OCI-LY7 (cell line): ENCODE data around the gene CYP3A7. TPM values are rescaled to one million over a fixed set of nuclear protein-coding genes. Genes with fewer than 3 reads are reported as not detected.

Experiments
- BruUV-seq: library from RNA; stranded (reverse); fragments of 400-500 nt; replicated peaks from 2 replicates; lab custom pipeline; 2021; lab: Mats Ljungman, UMichigan
- CTCF ChIA-PET: fragments of 300-600 bp; sonication (Branson Sonifier 250); formaldehyde crosslinking; loops from one replicate; lab custom pipeline; 2022; ENCODE audit warnings: antibody characterized with exemption; ENCODE audit not compliant: unreplicated experiment; lab: Charles Lee
- POLR2A ChIA-PET: fragments of 300-600 bp; sonication (Branson Sonifier 250); formaldehyde crosslinking; loops from one replicate; lab custom pipeline; 2022; ENCODE audit warnings: antibody characterized with exemption; lab: Charles Lee
- DNase-seq: peaks from one replicate; pipeline ENCODE4 v3.0.0-alpha.2; 2015; ENCODE audit warnings: low spot score
- H2AFZ ChIP-seq: fragments of 200-600 bp; sonication (generic), shearing (Covaris generic); 2 replicates; pipeline ENCODE4 v1.6.1; 2014; ENCODE audit warnings: mild to moderate bottlenecking, antibody characterized with exemption, low read length, moderate library complexity
- H3K27ac ChIP-seq: fragments of 200-600 bp; sonication (generic); 2 replicates; pipeline ENCODE4 v1.5.1; 2014; ENCODE audit warnings: mixed run types, low read depth, mild to moderate bottlenecking, moderate library complexity, low read length, inconsistent platforms; ENCODE audit not compliant: poor library complexity, severe bottlenecking
- H3K36me3 ChIP-seq: fragments of 200-600 bp; sonication (generic); 2 replicates; pipeline ENCODE4 v1.6.1; 2014; ENCODE audit warnings: mild to moderate bottlenecking, antibody characterized with exemption, low read length, moderate library complexity, mixed read lengths; ENCODE audit not compliant: insufficient read depth
- H3K4me1 ChIP-seq: fragments of 200-600 bp; sonication (generic); 2 replicates; pipeline ENCODE4 v1.5.1; 2014; ENCODE audit warnings: mild to moderate bottlenecking, low read length; ENCODE audit not compliant: insufficient read depth, poor library complexity, severe bottlenecking
- H3K4me2 ChIP-seq: fragments of 200-600 bp; sonication (generic); 2 replicates; pipeline ENCODE4 v1.6.1; 2014; ENCODE audit warnings: mild to moderate bottlenecking, low read length
- H3K4me3 ChIP-seq: fragments of 200-600 bp; sonication (generic); 2 replicates; pipeline ENCODE4 v1.5.1; 2014; ENCODE audit warnings: mild to moderate bottlenecking, low read depth, low read length; ENCODE audit not compliant: poor library complexity, severe bottlenecking
- H3K79me2 ChIP-seq: fragments of 200-600 bp; sonication (generic); 2 replicates; pipeline ENCODE4 v1.6.1; 2016; ENCODE audit warnings: low read depth, mild to moderate bottlenecking, low read length, moderate library complexity, mixed read lengths; ENCODE audit not compliant: insufficient read depth
- H3K9me2 ChIP-seq: fragments of 200-600 bp; sonication (generic); 2 replicates; pipeline ENCODE4 v1.6.1; 2016; ENCODE audit warnings: mild to moderate bottlenecking, low read length, mixed read lengths; ENCODE audit not compliant: insufficient read depth
- H3K9me3 ChIP-seq: fragments of 200-600 bp; sonication (generic); 2 replicates; pipeline ENCODE4 v1.6.1; 2014; ENCODE audit warnings: mild to moderate bottlenecking, mixed run types, low read length, mixed read lengths
- H4K20me1 ChIP-seq: fragments of 200-600 bp; sonication (generic); 2 replicates; pipeline ENCODE4 v1.6.1; 2014; ENCODE audit warnings: mild to moderate bottlenecking, antibody characterized with exemption, low read length, moderate library complexity, mixed read lengths; ENCODE audit not compliant: insufficient read depth
- EZH2phosphoT487 ChIP-seq: fragments of 200-600 bp; sonication (generic); IDR thresholded peaks from 2 replicates; pipeline ENCODE4 v1.6.1; 2018; ENCODE audit warnings: low read depth, borderline replicate concordance, mild to moderate bottlenecking, mixed run types, antibody characterized with exemption, low read length, moderate library complexity, mixed read lengths
- intact Hi-C: fragments of 100-400 bp; cut with micrococcal nuclease; formaldehyde crosslinking; loops from one replicate; pipeline ENCODE4 v1.10.0; 2022; ENCODE audit not compliant: unreplicated experiment
- total RNA-seq, 2 experiments: library from RNA; depleted of rRNA in 1 of 2; stranded (reverse); fragments of >200 nt in 1 of 2; shearing (Covaris generic) in 1 of 2; gene quantifications; 2 replicates each; pipeline ENCODE4 v1.2.3, GENCODE V29; 2014 to 2022
- TF ChIP-seq, protein P1 (sequence below): fragments of 200-600 bp; sonication (generic); conservative IDR thresholded peaks from 2 replicates; pipeline ENCODE4 v1.5.1; 2014; ENCODE audit warnings: mild to moderate bottlenecking, antibody characterized with exemption, low read length, moderate library complexity, mixed read lengths

Gene CYP3A7
- total RNA-seq, 2 experiments from 2014 or later: not detected

DNA sequence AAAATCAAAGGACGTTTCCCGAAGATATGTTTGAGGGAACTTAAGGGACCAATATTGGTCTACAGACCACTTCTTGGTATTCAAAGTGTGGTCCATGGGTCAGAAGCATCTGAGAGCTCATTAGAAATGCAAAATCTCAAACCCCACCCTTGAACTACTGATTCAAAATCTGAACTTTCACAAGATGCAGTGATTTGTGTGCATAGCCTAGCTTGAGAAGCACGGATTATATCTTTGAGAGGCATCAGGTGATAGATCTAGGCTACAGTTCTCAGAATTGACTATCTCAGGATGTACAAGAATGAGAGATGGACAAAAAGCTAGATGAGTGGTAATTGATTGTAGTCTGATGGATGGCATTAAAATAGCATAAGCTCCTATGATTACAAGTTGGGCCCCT, 29.5 kb upstream of the CYP3A7 start:
- Histone ChIP-seq H3K9me3 (no peaks in the 10 kb centered on the region), H3K36me3 (no peaks in the 10 kb centered on the region), H3K79me2 (no peaks in the 10 kb centered on the region), H2AFZ (no peak overlapping the region), H3K4me2 (no peak overlapping the region), H4K20me1 (no peaks in the 10 kb centered on the region), H3K4me1 (peaks cover 19% of the 10 kb centered on the region), H3K9me2 (no peaks in the 10 kb centered on the region), H3K4me3 (no peak overlapping the region), H3K27ac (no peak overlapping the region)
- TF ChIP-seq, protein P1, sequence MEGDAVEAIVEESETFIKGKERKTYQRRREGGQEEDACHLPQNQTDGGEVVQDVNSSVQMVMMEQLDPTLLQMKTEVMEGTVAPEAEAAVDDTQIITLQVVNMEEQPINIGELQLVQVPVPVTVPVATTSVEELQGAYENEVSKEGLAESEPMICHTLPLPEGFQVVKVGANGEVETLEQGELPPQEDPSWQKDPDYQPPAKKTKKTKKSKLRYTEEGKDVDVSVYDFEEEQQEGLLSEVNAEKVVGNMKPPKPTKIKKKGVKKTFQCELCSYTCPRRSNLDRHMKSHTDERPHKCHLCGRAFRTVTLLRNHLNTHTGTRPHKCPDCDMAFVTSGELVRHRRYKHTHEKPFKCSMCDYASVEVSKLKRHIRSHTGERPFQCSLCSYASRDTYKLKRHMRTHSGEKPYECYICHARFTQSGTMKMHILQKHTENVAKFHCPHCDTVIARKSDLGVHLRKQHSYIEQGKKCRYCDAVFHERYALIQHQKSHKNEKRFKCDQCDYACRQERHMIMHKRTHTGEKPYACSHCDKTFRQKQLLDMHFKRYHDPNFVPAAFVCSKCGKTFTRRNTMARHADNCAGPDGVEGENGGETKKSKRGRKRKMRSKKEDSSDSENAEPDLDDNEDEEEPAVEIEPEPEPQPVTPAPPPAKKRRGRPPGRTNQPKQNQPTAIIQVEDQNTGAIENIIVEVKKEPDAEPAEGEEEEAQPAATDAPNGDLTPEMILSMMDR: no peak
- TF ChIP-seq EZH2phosphoT487: no peak
- intact Hi-C loops: no loop called here
- BruUV-seq: no TSS peak
- POLR2A ChIA-PET: no interaction called here
- DNase-seq: no peak
- CTCF ChIA-PET: no interaction called here

DNA sequence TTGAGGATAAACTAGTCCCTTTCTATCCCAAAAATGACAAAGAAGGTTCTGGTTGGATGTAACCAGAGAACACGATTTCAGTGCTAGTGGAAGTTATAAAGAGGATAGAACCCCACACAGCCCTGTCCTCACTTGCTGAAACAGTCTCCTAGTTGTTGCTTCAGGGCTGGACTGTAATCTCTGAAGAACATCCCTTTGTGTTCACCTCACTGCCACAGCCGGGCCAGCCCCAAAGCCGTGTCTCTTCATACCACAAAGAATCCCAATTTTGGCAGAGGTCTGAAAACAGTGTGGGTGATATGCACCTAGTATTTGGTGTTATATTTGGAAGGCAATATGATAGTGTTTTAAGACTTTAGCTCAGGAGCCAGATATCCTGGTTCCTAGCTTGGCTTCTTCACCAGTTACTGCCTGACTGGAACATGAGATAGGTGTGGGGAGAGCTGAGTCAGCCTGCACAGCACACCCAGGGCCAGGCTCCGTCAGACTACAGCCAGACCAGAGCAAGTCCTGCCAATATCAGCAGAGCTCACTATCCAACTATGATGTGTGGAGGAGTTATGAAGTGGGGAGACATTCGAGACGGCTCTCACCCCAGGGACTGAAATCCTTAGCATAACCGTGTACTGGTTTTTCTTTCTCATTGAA, 27.8 kb upstream of the CYP3A7 start:
- Histone ChIP-seq H2AFZ (no peak overlapping the region), H3K27ac (no peak overlapping the region), H3K9me2 (no peaks in the 10 kb centered on the region), H3K4me3 (no peak overlapping the region), H4K20me1 (no peaks in the 10 kb centered on the region), H3K9me3 (no peaks in the 10 kb centered on the region), H3K4me1 (peaks cover 8% of the 10 kb centered on the region), H3K79me2 (no peaks in the 10 kb centered on the region), H3K4me2 (no peak overlapping the region), H3K36me3 (no peaks in the 10 kb centered on the region)
- TF ChIP-seq, protein P1: no peak
- TF ChIP-seq EZH2phosphoT487: no peak
- intact Hi-C loops: no loop called here
- no peak for DNase-seq
- ChIA-PET POLR2A (no interaction called here), CTCF (no interaction called here)
- BruUV-seq: no TSS peak

DNA sequence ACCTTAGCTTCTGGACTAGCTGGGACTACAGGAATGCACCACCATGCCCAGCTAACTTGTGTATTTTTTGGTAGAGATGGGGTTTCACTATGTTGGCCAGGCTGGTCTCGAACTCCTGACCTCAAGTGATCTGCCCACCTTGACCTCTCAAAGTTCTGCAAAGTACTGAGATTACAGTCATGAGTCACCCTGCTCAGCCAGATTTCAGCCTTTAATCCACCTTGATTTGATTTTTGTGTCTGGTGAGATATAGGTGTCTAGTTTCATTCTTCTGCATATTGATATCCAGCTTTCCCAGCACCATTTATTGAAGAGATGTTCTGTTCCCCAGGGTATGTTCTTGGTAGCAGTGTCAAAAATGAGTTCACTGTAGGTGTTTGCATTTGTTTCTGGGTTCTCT, 20.1 kb upstream of the CYP3A7 start:
- POLR2A ChIA-PET: no interaction called here
- BruUV-seq: no TSS peak

More for the DNA sequence above, 20.1 kb upstream of the CYP3A7 start:
- no peak overlapping the region for H3K27ac ChIP-seq
- H4K20me1 ChIP-seq: no peaks in the 10 kb centered on the region
- DNase-seq: no peak
- H3K4me1 ChIP-seq: no peaks in the 10 kb centered on the region
- TF ChIP-seq, protein P1: no peak
- no peak for TF ChIP-seq EZH2phosphoT487
- CTCF ChIA-PET: no interaction called here
- H3K9me3 ChIP-seq: no peaks in the 10 kb centered on the region
- H3K4me2 ChIP-seq: no peak overlapping the region
- H3K36me3 ChIP-seq: no peaks in the 10 kb centered on the region
- no peak overlapping the region for H2AFZ ChIP-seq
- intact Hi-C loops: no loop called here
- H3K4me3 ChIP-seq: no peak overlapping the region
- H3K79me2 ChIP-seq: no peaks in the 10 kb centered on the region
- no peaks in the 10 kb centered on the region for H3K9me2 ChIP-seq
